GM12892 (cell line): ENCODE data around the gene FAM210A.

Source experiments
- DNase-seq: peaks from one replicate; pipeline ENCODE4 v3.0.0; 2011; ENCODE audit not compliant: insufficient read length
- FAIRE-seq: peaks from 2 replicates; lab custom pipeline; 2011; peaks lifted over from hg19 to GRCh38; lab: Jason Lieb, UNC
- POLR2A ChIP-seq: IDR thresholded peaks from 2 replicates; pipeline ENCODE4 v1.6.1; 2011; ENCODE audit warnings: low read depth, low read length, control low read depth
- POLR2AphosphoS5 ChIP-seq: IDR thresholded peaks from 2 replicates; pipeline ENCODE4 v1.6.1; 2011; ENCODE audit warnings: low read depth, low read length, control low read depth
- TAF1 ChIP-seq: IDR thresholded peaks from 2 replicates; pipeline ENCODE4 v1.6.1; 2011; ENCODE audit warnings: low read depth, mild to moderate bottlenecking, control low read depth, low read length, borderline replicate concordance

The FAM210A gene

DNA sequence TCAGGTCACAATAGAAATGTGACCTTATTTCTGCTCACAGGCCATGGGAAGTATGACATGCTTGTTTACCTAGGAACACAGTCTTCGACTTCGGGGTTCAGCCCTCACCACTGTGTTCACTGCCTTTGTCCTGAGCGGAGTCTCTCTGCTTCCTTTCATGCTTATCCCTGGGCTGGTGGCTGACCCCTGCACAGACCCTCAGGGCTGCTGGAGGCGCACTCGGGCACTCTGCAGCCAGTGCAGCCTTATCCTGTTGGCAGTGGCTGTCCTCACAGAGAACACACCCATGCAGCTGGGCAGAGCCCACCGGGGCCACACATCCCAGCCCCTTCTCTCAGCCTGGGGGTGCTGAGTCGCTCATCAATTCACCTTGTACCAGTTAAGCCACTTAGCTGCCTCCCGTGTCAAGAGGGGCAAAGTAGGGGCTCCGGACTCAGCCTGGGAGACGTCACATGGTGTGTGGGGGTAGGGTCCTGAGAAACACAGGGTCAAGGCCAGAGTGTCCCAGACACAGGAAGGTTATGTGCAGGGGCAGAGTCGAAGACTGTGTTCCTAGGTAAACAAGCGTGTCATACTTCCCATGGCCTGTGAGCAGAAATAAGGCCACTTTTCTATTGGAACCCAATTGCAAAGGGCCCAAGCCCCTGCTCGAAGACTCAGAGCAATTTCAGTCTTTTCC is 107.5 kb downstream of the FAM210A start:
- FAIRE-seq: no peak
- DNase-seq: no peak
- TF ChIP-seq POLR2A: no peak
- TF ChIP-seq TAF1: no peak
- no peak for TF ChIP-seq POLR2AphosphoS5

DNA sequence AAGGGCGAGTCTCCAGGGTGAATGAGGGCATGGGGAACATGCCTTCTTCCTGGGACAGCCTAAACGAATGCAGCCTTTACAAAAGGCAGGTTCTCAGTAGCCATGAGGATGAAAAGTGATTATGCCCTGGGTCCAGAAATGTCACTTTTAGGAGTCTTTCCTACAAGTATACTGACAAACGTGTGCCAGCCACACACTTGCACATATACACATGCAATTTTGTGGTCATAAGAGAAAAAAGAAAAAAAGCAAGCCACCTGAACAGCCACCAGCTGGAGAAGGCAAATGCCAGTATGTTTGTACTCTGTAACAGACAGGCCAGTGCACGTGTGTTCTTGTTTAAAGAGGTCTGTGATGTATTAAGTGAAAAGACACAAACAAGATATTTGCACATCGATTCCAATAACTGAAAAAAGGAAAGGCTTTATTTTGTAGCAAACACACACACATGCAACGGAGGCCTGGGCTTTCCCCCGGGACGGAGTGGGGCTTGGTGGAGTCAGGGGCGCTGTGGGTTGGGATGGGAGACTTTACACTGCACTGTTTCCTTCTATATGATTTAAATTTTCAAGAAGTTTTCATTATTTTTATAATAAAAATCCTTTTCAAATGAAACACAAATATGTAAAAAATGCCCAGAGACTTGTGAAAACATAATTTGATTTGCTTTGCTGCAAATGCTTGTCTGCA is 108.4 kb downstream of the FAM210A start:
- FAIRE-seq: no peak
- TF ChIP-seq TAF1: no peak
- TF ChIP-seq POLR2A: no peak
- TF ChIP-seq POLR2AphosphoS5: no peak
- no peak for DNase-seq

DNA sequence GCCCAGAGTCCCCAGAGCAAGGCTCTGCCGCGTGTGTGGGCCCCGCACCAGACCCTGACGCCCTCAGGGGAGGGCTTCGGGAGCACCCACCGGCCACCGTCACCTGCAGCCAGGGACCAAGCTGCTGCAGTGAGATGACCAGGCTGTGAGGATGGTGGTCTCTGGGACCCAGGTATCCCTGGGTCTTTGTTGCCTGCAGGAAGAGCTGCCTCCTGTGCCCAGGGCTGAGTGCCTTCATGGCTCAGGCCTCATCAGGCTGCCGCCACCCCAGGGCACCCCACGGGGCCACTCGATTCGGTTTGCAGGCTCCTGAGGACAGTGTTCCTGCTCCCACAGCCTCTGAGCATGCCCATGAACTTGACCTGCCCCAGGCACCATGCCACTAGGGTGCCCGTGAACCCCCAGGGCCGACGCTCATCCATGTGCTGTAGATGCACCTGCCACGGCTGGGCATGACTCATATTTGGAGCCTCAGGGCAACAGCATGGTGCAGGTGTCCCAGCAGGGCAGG is 109.8 kb downstream of the FAM210A start:
- no peak for DNase-seq
- FAIRE-seq: no peak
- TF ChIP-seq POLR2AphosphoS5 (0 out of 2 replicates have a peak, but pooled peaks have one; percentile 32), TAF1 (no peak), POLR2A (0 out of 2 replicates have a peak, but pooled peaks have one; percentile 17)

DNA sequence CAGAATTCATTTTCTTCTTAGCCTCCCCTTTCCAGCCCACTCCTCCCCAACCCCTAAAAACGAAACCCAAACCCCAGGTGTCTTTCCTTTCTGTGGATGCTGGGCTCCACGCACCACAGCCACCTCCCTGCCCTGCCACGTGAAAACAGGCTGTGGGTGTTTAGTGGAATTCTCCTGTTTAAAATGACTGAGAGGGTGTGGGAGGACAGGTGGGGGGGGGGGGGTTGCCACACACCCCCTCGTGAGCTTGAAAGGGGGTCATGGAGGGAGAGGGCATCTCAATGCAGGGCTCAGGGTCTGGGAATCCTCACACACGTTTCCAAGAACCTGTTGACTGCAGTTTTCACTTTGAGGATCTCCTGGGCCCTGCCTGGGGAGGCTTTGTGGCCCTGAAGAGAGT is 110.3 kb downstream of the FAM210A start:
- DNase-seq (no peak), FAIRE-seq (no peak)
- no peak for TF ChIP-seq POLR2AphosphoS5
- TF ChIP-seq TAF1: no peak
- no peak for TF ChIP-seq POLR2A

DNA sequence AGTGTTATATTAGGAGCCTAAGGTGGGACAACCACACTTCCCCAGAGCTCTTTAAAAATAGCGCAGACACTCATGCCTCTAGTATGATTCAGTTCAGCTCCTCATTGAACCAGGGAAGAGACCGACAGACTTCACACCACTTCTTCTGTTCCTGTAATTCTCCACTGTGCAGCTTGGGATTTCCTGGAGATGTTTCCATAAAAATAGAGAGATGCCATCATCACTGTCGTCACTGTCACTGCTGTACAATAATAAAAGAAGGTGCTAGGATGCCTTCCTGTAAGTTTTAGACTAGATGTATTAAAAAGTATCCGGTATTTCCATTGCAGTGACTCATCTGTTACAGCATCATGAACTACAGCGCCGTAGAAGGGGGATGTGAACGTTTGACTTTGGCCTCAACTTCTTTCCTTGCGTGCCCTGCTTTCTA is 110.9 kb downstream of the FAM210A start:
- peak; percentile 62 for FAIRE-seq

DNA sequence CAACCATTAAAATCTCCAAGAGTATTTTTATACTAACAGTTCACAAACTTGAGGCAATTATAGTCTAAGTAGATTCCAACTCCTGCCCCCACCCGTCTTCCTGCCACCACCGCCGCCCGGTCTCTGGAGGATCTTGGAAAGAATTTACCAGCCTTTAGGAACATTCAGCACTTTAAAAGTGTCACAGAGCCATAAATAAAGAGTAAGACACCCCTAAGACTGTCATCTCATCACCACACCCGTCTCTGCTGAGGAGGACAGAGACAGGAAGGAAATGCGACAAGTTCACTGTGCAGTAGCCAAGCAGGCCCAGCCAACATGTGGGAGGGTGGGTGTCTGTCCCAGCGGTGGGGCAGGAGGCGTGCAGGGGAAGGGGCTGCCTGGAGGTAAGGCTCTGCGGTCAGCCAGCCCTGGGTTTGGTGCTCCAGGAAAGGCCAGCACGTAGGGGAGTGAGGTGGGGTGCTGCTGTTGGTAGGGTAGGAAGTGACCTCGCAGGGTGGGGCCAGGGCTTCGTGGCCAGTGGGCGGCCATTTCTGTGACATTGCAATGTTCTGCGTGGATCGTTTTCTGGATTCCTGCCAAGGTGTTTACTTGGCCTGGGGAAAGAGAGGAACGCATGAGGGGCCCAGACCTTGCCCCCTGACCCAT is 111.6 kb downstream of the FAM210A start:
- peak; percentile 65 for TF ChIP-seq POLR2A
- peak; percentile 79 for TF ChIP-seq POLR2AphosphoS5
- TF ChIP-seq TAF1: no peak
- FAIRE-seq (peak; percentile 84), DNase-seq (no peak)

More for the DNA sequence above, 110.9 kb downstream of the FAM210A start:
- no peak for DNase-seq
- TF ChIP-seq POLR2A (no peak), POLR2AphosphoS5 (no peak), TAF1 (no peak)

DNA sequence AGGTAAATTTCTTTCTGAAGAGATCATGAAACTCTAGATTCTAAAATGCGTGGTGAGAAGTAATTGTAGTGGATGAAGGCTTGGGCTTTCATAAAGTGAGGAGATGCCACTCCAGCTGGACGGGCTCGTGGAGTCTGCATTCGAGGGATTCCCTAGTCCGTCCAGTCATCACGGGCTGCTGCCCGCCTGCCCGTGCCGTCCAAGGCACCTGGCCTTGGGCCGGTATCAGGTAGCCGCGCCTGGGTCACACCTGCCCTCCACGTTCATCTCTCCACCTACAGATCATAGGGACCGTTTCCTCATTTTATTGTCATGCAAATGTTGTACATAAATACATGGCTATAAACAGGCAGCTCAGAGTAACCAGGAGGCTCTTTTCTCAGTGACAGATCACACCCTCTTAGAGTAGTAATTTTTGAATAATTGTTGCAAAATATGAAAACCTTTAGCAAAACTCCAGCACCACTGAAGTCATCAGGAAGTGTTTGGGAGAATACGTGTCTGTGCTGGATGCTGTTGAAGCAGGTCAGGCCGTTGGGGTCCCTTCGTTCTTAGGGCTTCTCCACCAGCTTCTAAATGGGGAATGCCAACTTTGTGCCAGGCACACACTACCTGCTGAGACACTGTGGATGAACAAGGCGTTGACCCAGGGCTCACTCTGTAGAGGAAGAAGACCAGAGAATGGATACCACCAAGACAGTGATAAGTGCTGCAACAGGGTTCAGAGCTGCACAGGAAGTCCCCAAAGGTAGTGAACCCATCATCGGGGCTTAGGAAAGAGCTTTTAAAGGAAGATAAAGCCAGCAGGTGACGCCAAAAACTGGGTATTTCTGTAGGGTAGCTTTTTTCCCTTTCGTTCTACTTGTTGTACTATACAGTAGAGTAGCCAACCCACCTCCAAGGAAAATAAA is 112.5 kb downstream of the FAM210A start:
- FAIRE-seq: peak; percentile 89
- no peak; the same call in 1 of the 2 replicates for TF ChIP-seq POLR2A
- TF ChIP-seq POLR2AphosphoS5: peak; percentile 67; the same call in 1 of the 2 replicates
- TF ChIP-seq TAF1: no peak
- no peak for DNase-seq
